ENCODE measurements around the gene POT1.

The POT1 gene

GRCh38 chr7:124856299-124856888, 73.2 kb downstream of the POT1 start:
- peaks cover 0 to 17% of the 10 kb centered on the region in 2 donors for H3K36me3 ChIP-seq (ENCODE audit: control insufficient read depth in 1 of 2, insufficient read depth in 2 of 2, low read length in 2 of 2)

DNA sequence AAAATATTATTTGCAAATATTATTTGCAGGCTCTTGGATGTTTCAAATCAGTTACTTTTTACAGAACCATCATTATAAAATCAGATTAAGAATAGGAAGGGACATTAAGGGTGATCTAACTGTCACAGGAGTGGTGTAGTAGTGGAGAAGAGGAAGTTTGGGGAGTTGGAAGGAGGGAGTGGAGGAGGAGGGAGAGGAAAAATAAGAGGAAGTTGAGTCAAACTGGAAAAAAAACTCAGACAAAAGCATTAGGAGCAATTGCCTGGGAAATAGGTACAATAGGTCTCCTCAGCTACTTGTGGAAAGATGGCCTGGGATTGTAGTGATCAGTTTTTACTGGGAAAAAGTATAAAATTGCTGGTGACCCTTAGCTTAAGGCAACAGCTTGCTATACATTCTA, 86.3 kb downstream of the POT1 start:
- Histone ChIP-seq H3K4me1 (ENCODE audit: control insufficient read depth in 1 of 2, insufficient read depth in 2 of 2, low read length in 2 of 2) (no peaks in the 10 kb centered on the region), H3K4me3 (ENCODE audit: low read depth in 1 of 2, low read length in 2 of 2) (no peak overlapping the region), H3K27ac (ENCODE audit: low read length) (no peak overlapping the region), H3K27me3 (ENCODE audit: low read depth, low read length) (no peaks in the 10 kb centered on the region), H3K36me3 (ENCODE audit: control insufficient read depth in 1 of 2, insufficient read depth in 2 of 2, low read length in 2 of 2) (peaks cover 0 to 5% of the 10 kb centered on the region in 2 donors), H3K9me3 (ENCODE audit: control insufficient read depth in 1 of 2, low read length in 2 of 2) (no peaks in the 10 kb centered on the region)

More at GRCh38 chr7:124856299-124856888, 73.2 kb downstream of the POT1 start:
- no peaks in the 10 kb centered on the region for H3K27me3 ChIP-seq (ENCODE audit: low read depth, low read length)
- H3K9me3 ChIP-seq (ENCODE audit: control insufficient read depth in 1 of 2, low read length in 2 of 2): no peaks in the 10 kb centered on the region
- H3K4me3 ChIP-seq (ENCODE audit: low read depth in 1 of 2, low read length in 2 of 2): no peak overlapping the region
- H3K27ac ChIP-seq (ENCODE audit: low read length): no peak overlapping the region
- H3K4me1 ChIP-seq (ENCODE audit: control insufficient read depth in 1 of 2, insufficient read depth in 2 of 2, low read length in 2 of 2): no peaks in the 10 kb centered on the region

- Histone ChIP-seq H3K4me3 (ENCODE audit: low read depth in 1 of 2, low read length in 2 of 2) (no peak overlapping the region), H3K9me3 (ENCODE audit: control insufficient read depth in 1 of 2, low read length in 2 of 2) (no peaks in the 10 kb centered on the region), H3K27me3 (ENCODE audit: low read depth, low read length) (no peaks in the 10 kb centered on the region), H3K36me3 (ENCODE audit: control insufficient read depth in 1 of 2, insufficient read depth in 2 of 2, low read length in 2 of 2) (peaks cover 0 to 4% of the 10 kb centered on the region in 2 donors), H3K27ac (ENCODE audit: low read length) (no peak overlapping the region), H3K4me1 (ENCODE audit: control insufficient read depth in 1 of 2, insufficient read depth in 2 of 2, low read length in 2 of 2) (no peaks in the 10 kb centered on the region)
These were observed 89.2 kb downstream of the POT1 start for GRCh38 chr7:124840435-124840834.

DNA sequence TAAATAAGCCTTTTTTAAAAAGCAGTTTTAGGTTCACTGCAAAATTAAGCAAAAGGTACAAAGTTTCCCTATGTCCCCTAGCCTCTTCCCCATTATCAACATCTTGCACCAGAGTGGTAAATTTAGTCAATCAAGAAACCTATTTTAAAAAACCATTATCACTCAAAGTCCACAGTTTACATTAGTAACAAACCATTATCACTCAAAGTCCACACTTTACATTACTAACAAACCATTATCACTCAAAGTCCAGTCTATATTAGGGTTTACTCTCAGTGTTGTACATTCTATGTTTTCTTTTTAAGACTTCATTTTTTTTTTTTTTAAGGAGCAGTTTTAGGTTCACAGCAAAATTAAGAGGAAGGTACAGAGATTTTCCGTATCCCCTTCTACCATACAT, 89.9 kb downstream of the POT1 start:
- Histone ChIP-seq H3K4me3 (ENCODE audit: low read depth in 1 of 2, low read length in 2 of 2) (no peak overlapping the region), H3K4me1 (ENCODE audit: control insufficient read depth in 1 of 2, insufficient read depth in 2 of 2, low read length in 2 of 2) (no peaks in the 10 kb centered on the region), H3K27me3 (ENCODE audit: low read depth, low read length) (no peaks in the 10 kb centered on the region), H3K9me3 (ENCODE audit: control insufficient read depth in 1 of 2, low read length in 2 of 2) (no peaks in the 10 kb centered on the region), H3K36me3 (ENCODE audit: control insufficient read depth in 1 of 2, insufficient read depth in 2 of 2, low read length in 2 of 2) (peaks cover 0 to 4% of the 10 kb centered on the region in 2 donors), H3K27ac (ENCODE audit: low read length) (no peak overlapping the region)

DNA sequence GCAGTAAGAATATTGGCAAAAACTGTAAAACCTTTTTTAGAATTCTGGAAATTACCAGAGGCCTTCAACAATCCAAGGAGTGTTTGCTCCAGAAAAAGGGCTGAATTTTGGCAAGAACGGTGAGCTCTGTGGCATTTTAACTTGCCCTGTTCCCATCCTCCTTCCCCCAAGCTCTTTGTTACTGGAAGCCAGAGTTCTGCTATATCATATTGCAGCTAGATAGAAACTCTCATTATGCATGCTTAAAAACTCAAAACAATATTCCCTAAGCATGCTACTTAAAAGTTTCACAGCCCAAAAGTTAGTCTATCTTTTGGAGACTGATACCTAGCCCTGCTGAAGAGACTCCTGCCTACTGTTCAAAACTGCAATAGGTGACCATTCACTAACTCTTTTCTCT, 93.5 kb downstream of the POT1 start:
- Histone ChIP-seq H3K4me1 (ENCODE audit: control insufficient read depth in 1 of 2, insufficient read depth in 2 of 2, low read length in 2 of 2) (no peaks in the 10 kb centered on the region), H3K9me3 (ENCODE audit: control insufficient read depth in 1 of 2, low read length in 2 of 2) (no peaks in the 10 kb centered on the region), H3K36me3 (ENCODE audit: control insufficient read depth in 1 of 2, insufficient read depth in 2 of 2, low read length in 2 of 2) (peaks cover 0 to 4% of the 10 kb centered on the region in 2 donors), H3K4me3 (ENCODE audit: low read depth in 1 of 2, low read length in 2 of 2) (no peak overlapping the region), H3K27me3 (ENCODE audit: low read depth, low read length) (no peaks in the 10 kb centered on the region), H3K27ac (ENCODE audit: low read length) (no peak overlapping the region)

DNA sequence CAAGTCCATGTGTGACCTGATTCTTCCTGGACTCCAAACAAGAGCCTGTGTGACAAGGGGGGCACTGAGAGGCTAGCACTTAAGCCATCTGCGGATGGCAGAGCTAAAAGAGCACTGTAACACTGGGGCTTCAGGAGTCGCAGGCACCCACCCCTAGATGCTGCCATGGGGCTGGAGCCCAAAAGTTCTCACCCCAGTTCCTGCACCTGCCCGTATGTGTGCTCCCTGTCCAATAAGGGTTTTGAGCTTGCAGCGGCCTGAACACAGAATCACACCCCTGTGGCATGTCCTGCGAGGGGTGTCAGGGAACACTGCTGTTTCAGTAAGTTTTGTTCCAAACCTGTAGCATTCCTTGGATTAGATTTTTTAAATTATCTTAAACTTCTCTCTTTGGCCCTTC, 110.8 kb downstream of the POT1 start:
- H3K4me1 ChIP-seq (ENCODE audit: control insufficient read depth in 1 of 2, insufficient read depth in 2 of 2, low read length in 2 of 2): no peaks in the 10 kb centered on the region
- peaks cover 8 to 14% of the 10 kb centered on the region in 2 donors for H3K36me3 ChIP-seq (ENCODE audit: control insufficient read depth in 1 of 2, insufficient read depth in 2 of 2, low read length in 2 of 2)
- peaks cover 0 to 2% of the 10 kb centered on the region in 2 donors for H3K9me3 ChIP-seq (ENCODE audit: control insufficient read depth in 1 of 2, low read length in 2 of 2)
- H3K27ac ChIP-seq (ENCODE audit: low read length): no peak overlapping the region
- no peak overlapping the region for H3K4me3 ChIP-seq (ENCODE audit: low read depth in 1 of 2, low read length in 2 of 2)
- no peaks in the 10 kb centered on the region for H3K27me3 ChIP-seq (ENCODE audit: low read depth, low read length)

GRCh38 chr7:124813994-124814798, 115.4 kb downstream of the POT1 start:
- Histone ChIP-seq H3K27me3 (ENCODE audit: low read depth, low read length) (no peaks in the 10 kb centered on the region), H3K27ac (ENCODE audit: low read length) (no peak overlapping the region), H3K4me3 (ENCODE audit: low read depth in 1 of 2, low read length in 2 of 2) (no peak overlapping the region), H3K9me3 (ENCODE audit: control insufficient read depth in 1 of 2, low read length in 2 of 2) (peaks cover 0 to 2% of the 10 kb centered on the region in 2 donors), H3K4me1 (ENCODE audit: control insufficient read depth in 1 of 2, insufficient read depth in 2 of 2, low read length in 2 of 2) (no peaks in the 10 kb centered on the region), H3K36me3 (ENCODE audit: control insufficient read depth in 1 of 2, insufficient read depth in 2 of 2, low read length in 2 of 2) (no peaks in the 10 kb centered on the region)

- Histone ChIP-seq H3K36me3 (ENCODE audit: control insufficient read depth in 1 of 2, insufficient read depth in 2 of 2, low read length in 2 of 2) (no peaks in the 10 kb centered on the region), H3K4me3 (ENCODE audit: low read depth in 1 of 2, low read length in 2 of 2) (no peak overlapping the region), H3K27me3 (ENCODE audit: low read depth, low read length) (no peaks in the 10 kb centered on the region), H3K4me1 (ENCODE audit: control insufficient read depth in 1 of 2, insufficient read depth in 2 of 2, low read length in 2 of 2) (no peaks in the 10 kb centered on the region), H3K9me3 (ENCODE audit: control insufficient read depth in 1 of 2, low read length in 2 of 2) (no peaks in the 10 kb centered on the region), H3K27ac (ENCODE audit: low read length) (no peak overlapping the region)
These were observed 116.9 kb downstream of the POT1 start for GRCh38 chr7:124812764-124813163.

DNA sequence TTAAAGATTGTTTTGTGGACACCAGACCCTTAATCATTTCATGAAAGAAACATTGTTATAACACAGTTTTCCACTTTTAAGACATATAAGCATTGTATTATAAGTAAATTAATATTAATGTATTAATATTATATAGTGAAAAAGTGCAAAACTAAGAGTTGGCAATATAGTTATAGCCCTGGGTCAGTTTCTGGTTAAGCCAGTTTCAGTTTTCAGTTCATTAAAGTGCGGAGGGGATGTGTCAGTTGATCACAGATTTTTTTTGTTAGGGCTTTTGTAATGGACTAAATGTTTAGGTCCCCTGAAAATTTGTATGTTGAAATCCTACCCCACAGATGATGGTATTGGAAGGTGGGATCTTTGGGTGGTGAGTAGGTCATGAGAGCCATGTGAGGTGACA, 118.3 kb downstream of the POT1 start:
- Histone ChIP-seq H3K36me3 (ENCODE audit: control insufficient read depth in 1 of 2, insufficient read depth in 2 of 2, low read length in 2 of 2) (no peaks in the 10 kb centered on the region), H3K9me3 (ENCODE audit: control insufficient read depth in 1 of 2, low read length in 2 of 2) (no peaks in the 10 kb centered on the region), H3K27ac (ENCODE audit: low read length) (no peak overlapping the region), H3K27me3 (ENCODE audit: low read depth, low read length) (no peaks in the 10 kb centered on the region), H3K4me1 (ENCODE audit: control insufficient read depth in 1 of 2, insufficient read depth in 2 of 2, low read length in 2 of 2) (no peaks in the 10 kb centered on the region), H3K4me3 (ENCODE audit: low read depth in 1 of 2, low read length in 2 of 2) (no peak overlapping the region)

DNA sequence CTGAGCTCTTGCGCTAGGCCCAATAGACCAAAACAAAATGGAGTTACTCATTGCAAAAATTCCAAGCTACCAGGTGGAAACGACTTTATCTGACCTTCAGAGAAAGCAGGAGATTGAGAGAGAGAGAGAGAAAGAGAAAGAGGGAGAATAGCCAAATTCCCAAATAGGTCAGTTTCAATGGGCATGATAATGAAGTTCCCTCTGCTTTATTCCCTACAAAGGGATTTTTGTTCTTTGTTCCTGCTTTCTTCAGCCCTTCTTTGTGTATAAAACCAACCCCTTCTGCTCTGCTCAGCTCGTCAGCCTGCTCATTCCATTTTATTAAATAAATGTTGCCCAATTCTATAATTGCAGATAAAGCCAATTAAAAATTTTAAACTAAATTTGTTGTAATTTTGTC, 119.0 kb downstream of the POT1 start:
- H3K4me3 ChIP-seq (ENCODE audit: low read depth in 1 of 2, low read length in 2 of 2): no peak overlapping the region
- no peaks in the 10 kb centered on the region for H3K4me1 ChIP-seq (ENCODE audit: control insufficient read depth in 1 of 2, insufficient read depth in 2 of 2, low read length in 2 of 2)
- no peak overlapping the region for H3K27ac ChIP-seq (ENCODE audit: low read length)
- H3K36me3 ChIP-seq (ENCODE audit: control insufficient read depth in 1 of 2, insufficient read depth in 2 of 2, low read length in 2 of 2): no peaks in the 10 kb centered on the region
- H3K27me3 ChIP-seq (ENCODE audit: low read depth, low read length): no peaks in the 10 kb centered on the region
- no peaks in the 10 kb centered on the region for H3K9me3 ChIP-seq (ENCODE audit: control insufficient read depth in 1 of 2, low read length in 2 of 2)

DNA sequence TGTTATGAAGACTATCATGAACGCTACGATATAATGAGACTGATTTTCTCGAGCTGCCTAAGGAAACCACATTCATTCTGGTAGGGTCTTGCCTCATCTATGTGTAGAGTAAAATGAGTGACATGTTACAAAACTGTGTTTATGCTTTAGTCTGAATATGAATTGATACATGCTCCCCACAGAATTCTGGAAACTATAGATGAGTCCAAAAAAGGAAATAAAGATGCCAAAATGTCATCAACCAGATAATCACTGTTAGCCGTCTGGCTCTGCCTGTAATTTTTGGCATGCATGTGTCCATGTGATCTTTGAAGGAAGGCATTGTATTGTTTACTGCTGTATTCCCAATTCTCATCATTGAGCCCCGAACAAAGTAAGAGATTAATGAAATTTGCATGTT, 121.4 kb downstream of the POT1 start:
- no peaks in the 10 kb centered on the region for H3K27me3 ChIP-seq (ENCODE audit: low read depth, low read length)
- H3K4me1 ChIP-seq (ENCODE audit: control insufficient read depth in 1 of 2, insufficient read depth in 2 of 2, low read length in 2 of 2): no peaks in the 10 kb centered on the region
- H3K36me3 ChIP-seq (ENCODE audit: control insufficient read depth in 1 of 2, insufficient read depth in 2 of 2, low read length in 2 of 2): no peaks in the 10 kb centered on the region
- H3K4me3 ChIP-seq (ENCODE audit: low read depth in 1 of 2, low read length in 2 of 2): no peak overlapping the region
- H3K9me3 ChIP-seq (ENCODE audit: control insufficient read depth in 1 of 2, low read length in 2 of 2): no peaks in the 10 kb centered on the region
- no peak overlapping the region for H3K27ac ChIP-seq (ENCODE audit: low read length)

Data from muscle layer of duodenum (tissue), 2 donors.